Hematopoietic multipotent progenitor cell treated with erythropoietin and hydrocortisone succinate and interleukin-3 and kit ligand, for 6 days (in vitro differentiated cells): ENCODE results near the gene MYCBP2.

ENCODE experiments used
- DNase-seq: peaks from one replicate; pipeline ENCODE4 v3.0.0-alpha.2; 2015

MYCBP2 gene

GRCh38 chr13:77084755-77085154 lies 242.1 kb downstream of the MYCBP2 start:
- no peak for DNase-seq

- DNase-seq, result no peak
Observed at GRCh38 chr13:77079902-77080413, 246.9 kb downstream of the MYCBP2 start.

- no peak for DNase-seq
Observed at GRCh38 chr13:77067519-77067918, 259.4 kb downstream of the MYCBP2 start.

- peak; percentile 15 for DNase-seq
Observed at GRCh38 chr13:77065461-77066147, 261.3 kb downstream of the MYCBP2 start.

- no peak for DNase-seq
Observed at GRCh38 chr13:77062097-77062496, 264.8 kb downstream of the MYCBP2 start.

GRCh38 chr13:77061362-77061761 lies 265.5 kb downstream of the MYCBP2 start:
- no peak for DNase-seq

- DNase-seq, result no peak
Observed at GRCh38 chr13:77056886-77057285, 270.0 kb downstream of the MYCBP2 start.

GRCh38 chr13:77056382-77056781 lies 270.5 kb downstream of the MYCBP2 start:
- DNase-seq, result no peak

- DNase-seq, result no peak
Observed at GRCh38 chr13:77055158-77055557, 271.7 kb downstream of the MYCBP2 start.

- no peak for DNase-seq
Observed at GRCh38 chr13:77053192-77053591, 273.7 kb downstream of the MYCBP2 start.

- DNase-seq, result peak; percentile 29
Observed at GRCh38 chr13:77048681-77049080, 278.2 kb downstream of the MYCBP2 start.

- DNase-seq, result no peak
Observed at GRCh38 chr13:77047649-77048343, 279.1 kb downstream of the MYCBP2 start.

GRCh38 chr13:77042566-77043177 lies 284.2 kb downstream of the MYCBP2 start:
- no peak for DNase-seq

- no peak for DNase-seq
Observed at GRCh38 chr13:77040835-77041234, 286.1 kb downstream of the MYCBP2 start.

- no peak for DNase-seq
Observed at GRCh38 chr13:77040076-77040475, 286.8 kb downstream of the MYCBP2 start.

GRCh38 chr13:77038907-77039480 lies 287.9 kb downstream of the MYCBP2 start:
- DNase-seq, result no peak

- DNase-seq, result no peak
Observed at GRCh38 chr13:77036279-77036678, 290.6 kb downstream of the MYCBP2 start.

GRCh38 chr13:77034881-77035280 lies 292.0 kb downstream of the MYCBP2 start:
- no peak for DNase-seq

GRCh38 chr13:77033717-77034302 lies 293.1 kb downstream of the MYCBP2 start:
- DNase-seq, result no peak

- no peak for DNase-seq
Observed at GRCh38 chr13:77031656-77032243, 295.1 kb downstream of the MYCBP2 start.

- no peak for DNase-seq
Observed at GRCh38 chr13:77029436-77029835, 297.5 kb downstream of the MYCBP2 start.

GRCh38 chr13:77028202-77028601 lies 298.7 kb downstream of the MYCBP2 start:
- no peak for DNase-seq
